Common myeloid progenitor, CD34-positive (primary cell): ENCODE results near the gene DOLK.
A peak's percentile ranks its signal among the peaks of the same experiment; 100 is the strongest.

ENCODE experiments used
- CTCF ChIA-PET: fragments of 350-600 bp; sonication (Branson Sonifier 250); formaldehyde crosslinking; loops from one replicate; lab custom pipeline; 2021; ENCODE audit warnings: antibody characterized with exemption; lab: Charles Lee
- POLR2A ChIA-PET: fragments of 350-600 bp; sonication (Branson Sonifier 250); formaldehyde crosslinking; loops from one replicate; lab custom pipeline; 2021; ENCODE audit warnings: antibody characterized with exemption; lab: Charles Lee
- DNase-seq, 3 donors: peaks; one replicate each; pipeline versions ENCODE4 v3.0.0 to v3.0.0-alpha.2; 2013
- H3K27ac ChIP-seq, 2 experiments: 1 replicate in 1 of 2; 2 replicates in 1 of 2; pipeline ENCODE4 v1.7.0; 2013; ENCODE audit warnings: inconsistent platforms in 2 of 2, low read length in 2 of 2, mild to moderate bottlenecking in 2 of 2, low read depth in 1 of 2, moderate library complexity in 1 of 2; ENCODE audit not compliant: severe bottlenecking in 2 of 2, insufficient read depth in 1 of 2, poor library complexity in 1 of 2
- H3K27me3 ChIP-seq, 5 experiments: replicated peaks in 2 of 5; 1 replicate in 3 of 5; 2 replicates in 2 of 5; pipeline versions ENCODE4 v1.6.1 to v1.7.0; 2013; ENCODE audit warnings: low read length in 4 of 5, mild to moderate bottlenecking in 2 of 5, moderate library complexity in 2 of 5, inconsistent platforms in 1 of 5; ENCODE audit not compliant: insufficient read depth in 5 of 5, control insufficient read depth in 4 of 5
- H3K36me3 ChIP-seq, 4 experiments: 1 replicate in 2 of 4; 2 replicates in 2 of 4; pipeline versions ENCODE4 v1.6.1 to v1.7.0; 2013; ENCODE audit warnings: low read length in 3 of 4, control low read depth in 1 of 4, mild to moderate bottlenecking in 1 of 4; ENCODE audit not compliant: control insufficient read depth in 4 of 4, insufficient read depth in 4 of 4
- H3K4me1 ChIP-seq, 4 experiments: 1 replicate in 3 of 4; 2 replicates in 1 of 4; pipeline versions ENCODE4 v1.6.1 to v1.7.1; 2013; ENCODE audit warnings: low read length in 3 of 4, mild to moderate bottlenecking in 3 of 4, control low read depth in 1 of 4, inconsistent platforms in 1 of 4, moderate library complexity in 1 of 4; ENCODE audit not compliant: control insufficient read depth in 4 of 4, insufficient read depth in 4 of 4; ENCODE audit errors: control extremely low read depth in 1 of 4
- H3K4me3 ChIP-seq, 7 experiments: 1 replicate in 4 of 7; 2 replicates in 3 of 7; pipeline versions ENCODE4 v1.5.1 to v1.7.0; 2013; ENCODE audit warnings: mild to moderate bottlenecking in 7 of 7, low read length in 6 of 7, moderate library complexity in 6 of 7, inconsistent platforms in 2 of 7, low read depth in 2 of 7, control low read depth in 1 of 7; ENCODE audit not compliant: insufficient read depth in 4 of 7, control insufficient read depth in 1 of 7; ENCODE audit errors: extremely low read depth in 1 of 7
- H3K9me3 ChIP-seq, 5 experiments: 1 replicate in 4 of 5; 2 replicates in 1 of 5; pipeline versions ENCODE4 v1.6.1 to v1.7.1; 2013; ENCODE audit warnings: low read length in 4 of 5, mild to moderate bottlenecking in 2 of 5, inconsistent platforms in 1 of 5, low read depth in 1 of 5, moderate library complexity in 1 of 5; ENCODE audit not compliant: control insufficient read depth in 4 of 5, insufficient read depth in 2 of 5; ENCODE audit errors: control extremely low read depth in 1 of 5
- WGBS: methylation state at CpG from one replicate; pipeline ENCODE4 v1.1.5; 2013; ENCODE audit not compliant: insufficient coverage; 5-methylcytosine and 5-hydroxymethylcytosine counted together

DOLK gene

DNA sequence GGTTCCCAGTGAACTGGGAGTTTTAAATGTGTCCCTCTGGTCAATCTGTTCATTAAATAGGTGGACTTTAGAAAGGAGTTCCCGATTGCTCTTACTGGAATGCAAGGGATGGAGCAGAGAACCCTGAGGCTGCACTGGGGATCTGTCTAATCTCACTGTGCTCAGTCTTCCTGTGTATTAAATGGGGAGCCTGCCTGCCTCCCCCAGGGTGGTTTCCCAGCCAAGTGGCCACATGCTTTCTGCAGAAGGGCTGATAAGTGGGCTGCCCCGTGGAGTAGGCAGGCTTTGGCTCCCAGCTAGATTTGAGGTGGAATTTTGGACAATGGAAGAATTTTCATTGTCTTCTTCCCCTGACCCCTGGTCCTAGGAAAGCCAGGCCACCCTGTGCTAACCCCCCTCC lies 40.7 kb downstream of the DOLK start:
- peaks cover 5 to 40% (median 26%) of the 10 kb centered on the region in 4 experiments for H3K36me3 ChIP-seq
- H3K27me3 ChIP-seq: no peaks in the 10 kb centered on the region
- peaks cover 0 to 33% (median 23%) of the 10 kb centered on the region in 4 experiments for H3K4me1 ChIP-seq
- CTCF ChIA-PET: interaction anchor here (1.7 kb wide), 1 partner anchor 21 kb away, joined by 9 read pairs; no protein-coding TSS in a partner anchor
- H3K4me3 ChIP-seq: no peak overlapping the region
- POLR2A ChIA-PET: interaction anchor here (0.6 kb wide), 1 partner anchor 38 kb away, joined by 3 read pairs; no protein-coding TSS in a partner anchor
- WGBS: 74% methylated on average over 2 of the region's 2 CpGs
- DNase-seq: no peak
- no peaks in the 10 kb centered on the region for H3K9me3 ChIP-seq
- no peak overlapping the region for H3K27ac ChIP-seq

DNA sequence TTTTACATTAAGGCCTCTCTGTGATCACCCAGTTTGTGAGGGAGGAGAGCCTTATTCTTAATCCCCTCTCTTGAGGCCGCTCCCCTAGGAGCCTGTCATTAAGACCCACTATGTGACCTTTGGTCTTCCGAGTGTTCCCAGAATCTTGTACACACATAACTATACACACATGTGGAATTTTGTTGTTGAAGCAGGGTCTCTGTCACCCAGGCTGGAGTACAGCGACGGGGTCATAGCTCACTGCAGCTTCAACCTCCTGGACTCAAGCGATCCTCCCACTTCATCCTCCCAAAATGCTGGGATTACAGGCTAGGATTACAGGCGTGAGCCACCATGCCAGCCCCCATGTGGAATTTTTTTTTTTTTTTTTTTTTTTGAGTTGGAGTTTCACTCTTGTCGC lies 41.4 kb downstream of the DOLK start:
- CTCF ChIA-PET: interaction anchor here (1.1 to 1.7 kb wide), 2 partner anchors 13 to 22 kb away, joined by 3 to 9 read pairs; no protein-coding TSS in a partner anchor
- Histone ChIP-seq H3K27ac (no peak overlapping the region), H3K27me3 (no peaks in the 10 kb centered on the region), H3K4me3 (no peak overlapping the region), H3K36me3 (peaks cover 5 to 40% (median 26%) of the 10 kb centered on the region in 4 experiments), H3K4me1 (peaks cover 0 to 31% (median 23%) of the 10 kb centered on the region in 4 experiments), H3K9me3 (no peaks in the 10 kb centered on the region)
- DNase-seq: no peak
- no CpG with 5 or more reads among the region's 7 CpGs for WGBS
- POLR2A ChIA-PET: interaction anchor here (0.6 kb wide), 1 partner anchor 38 kb away, joined by 3 read pairs; no protein-coding TSS in a partner anchor

DNA sequence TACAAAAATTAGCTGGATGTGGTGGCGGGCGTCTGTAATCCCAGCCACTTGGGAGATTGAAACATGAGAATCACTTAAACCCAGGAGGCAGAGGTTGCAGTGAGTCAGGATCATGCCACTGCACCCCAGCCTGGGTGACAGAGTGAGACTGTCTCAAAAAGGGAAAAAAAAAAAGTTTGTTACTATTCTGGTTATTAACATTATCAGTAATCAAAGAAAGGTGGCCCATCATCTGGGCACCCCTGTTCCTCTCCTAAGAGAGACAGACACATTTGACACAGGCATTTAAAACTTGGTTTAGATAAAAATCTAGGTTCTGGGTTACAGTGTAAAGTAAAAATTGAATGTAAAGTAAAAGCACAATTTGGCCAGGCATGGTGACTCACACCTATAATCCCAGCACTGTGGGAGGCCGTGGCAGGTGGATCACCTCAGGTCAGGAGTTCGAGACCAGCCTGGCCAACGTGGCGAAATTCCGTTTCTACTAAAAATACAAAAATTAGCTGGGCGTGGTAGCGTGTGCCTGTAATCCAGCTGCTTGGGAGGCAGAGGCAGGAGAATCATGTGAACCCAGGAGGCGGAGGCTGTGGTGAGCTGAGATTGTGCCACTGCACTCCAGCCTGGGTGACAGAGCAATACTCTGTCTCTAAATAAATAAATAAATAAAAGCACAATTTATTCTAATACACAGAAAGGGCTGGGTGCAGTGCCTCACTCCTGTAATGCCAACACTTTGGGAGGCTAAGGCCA lies 43.4 kb downstream of the DOLK start:
- DNase-seq: no peak
- no peaks in the 10 kb centered on the region for H3K27me3 ChIP-seq
- no peak overlapping the region for H3K27ac ChIP-seq
- H3K9me3 ChIP-seq: no peaks in the 10 kb centered on the region
- peaks cover 3 to 26% (median 14%) of the 10 kb centered on the region in 4 experiments for H3K36me3 ChIP-seq
- H3K4me3 ChIP-seq: no peak overlapping the region
- WGBS: 96% methylated on average over 9 of the region's 10 CpGs
- POLR2A ChIA-PET: no interaction called here
- CTCF ChIA-PET: interaction anchor here (0.6 kb wide), 1 partner anchor 269 kb away, joined by 3 read pairs; no protein-coding TSS in a partner anchor
- peaks cover 8 to 49% (median 40%) of the 10 kb centered on the region in 4 experiments for H3K4me1 ChIP-seq

DNA sequence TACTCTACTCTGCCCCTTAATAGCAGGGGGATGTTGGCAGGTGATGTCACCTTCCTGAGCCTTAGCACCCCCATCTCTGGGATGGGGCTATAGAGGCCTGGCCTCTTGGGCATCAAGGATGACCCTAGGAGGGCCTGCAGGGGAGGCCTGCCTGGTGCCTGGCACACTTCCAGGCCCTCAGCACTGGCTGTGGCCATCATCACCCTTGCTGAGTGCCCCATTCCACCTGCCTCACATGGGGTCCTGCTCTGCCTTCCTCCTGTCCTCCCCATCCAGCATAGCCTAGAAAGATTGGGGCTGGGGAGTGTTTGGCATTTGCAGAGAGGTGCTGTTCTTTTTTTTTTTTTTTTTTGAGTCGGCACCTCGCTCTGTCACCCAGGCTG lies 44.3 kb downstream of the DOLK start:
- POLR2A ChIA-PET: no interaction called here
- no CpG with 5 or more reads among the region's 2 CpGs for WGBS
- CTCF ChIA-PET: interaction anchor here (0.6 to 1.2 kb wide), 3 partner anchors 15 to 268 kb away, joined by 3 to 4 read pairs (median 3); no protein-coding TSS in a partner anchor

GRCh38 chr9:128902351-128903078 lies 44.9 kb downstream of the DOLK start:
- ChIA-PET CTCF (interaction anchor here (1.1 to 1.2 kb wide), 2 partner anchors 16 to 25 kb away, joined by 3 to 4 read pairs; no protein-coding TSS in a partner anchor), POLR2A (interaction anchor here (0.6 kb wide), 2 partner anchors 22 to 59 kb away, joined by 3 read pairs; no protein-coding TSS in a partner anchor)
- Histone ChIP-seq H3K27ac (peak overlapping the region in 1 of 2 experiments; percentile 54), H3K9me3 (no peaks in the 10 kb centered on the region), H3K27me3 (no peaks in the 10 kb centered on the region), H3K4me3 (peak overlapping the region in 4 of 7 experiments; percentile 12 to 40 (median 26)), H3K36me3 (peaks cover 0 to 10% (median 5%) of the 10 kb centered on the region in 4 experiments), H3K4me1 (peaks cover 8 to 60% (median 49%) of the 10 kb centered on the region in 4 experiments)
- 48% methylated on average over 16 of the region's 23 CpGs for WGBS
- peak; percentile 71 to 96 (median 92) for DNase-seq

More for the DNA sequence above, 44.3 kb downstream of the DOLK start:
- Histone ChIP-seq H3K4me3 (peak overlapping the region in 1 of 7 experiments; percentile 23), H3K27ac (peak overlapping the region in 1 of 2 experiments; percentile 54), H3K36me3 (peaks cover 3 to 16% (median 8%) of the 10 kb centered on the region in 4 experiments), H3K4me1 (peaks cover 8 to 58% (median 49%) of the 10 kb centered on the region in 4 experiments), H3K9me3 (no peaks in the 10 kb centered on the region), H3K27me3 (no peaks in the 10 kb centered on the region)
- DNase-seq: no peak

- ChIA-PET CTCF (interaction anchor here (1.1 to 1.7 kb wide), 3 partner anchors 16 to 26 kb away, joined by 3 to 7 read pairs (median 5); no protein-coding TSS in a partner anchor), POLR2A (interaction anchor here (0.6 kb wide), 1 partner anchor 23 kb away, joined by 3 read pairs; no protein-coding TSS in a partner anchor)
- DNase-seq: no peak
- Histone ChIP-seq H3K9me3 (no peaks in the 10 kb centered on the region), H3K27ac (peak overlapping the region in 1 of 2 experiments; percentile 54), H3K36me3 (peaks cover 0 to 3% (median 1%) of the 10 kb centered on the region in 4 experiments), H3K27me3 (no peaks in the 10 kb centered on the region), H3K4me3 (peak overlapping the region in 1 of 7 experiments; percentile 38), H3K4me1 (peaks cover 8 to 60% (median 49%) of the 10 kb centered on the region in 4 experiments)
- WGBS: 90% methylated on average over 2 of the region's 5 CpGs
Observed at GRCh38 chr9:128901822-128902221, 45.6 kb downstream of the DOLK start.
